A549 (cell line): ENCODE results near the gene SWI5. TPM values are rescaled to one million over a fixed set of nuclear protein-coding genes. Genes with fewer than 3 reads are reported as not detected.

Experiments
- ATAC-seq, 2 experiments: fragments of 200-7000 bp in 1 of 2; fragments of >200 bp in 1 of 2; cut with Nextera tagmentation in 1 of 2; cut with Tn5 transposase in 1 of 2; 3 replicates each; pipeline versions ENCODE4 v1.8.0 to v1.9.1; 2018 to 2020; ENCODE audit warnings: mild to moderate bottlenecking in 1 of 2, moderate library complexity in 1 of 2
- CTCF ChIA-PET: fragments of 300-600 bp; sonication (Branson Sonifier 250); formaldehyde crosslinking; extraction: SDS; loops from one replicate; lab custom pipeline; 2021; ENCODE audit warnings: antibody characterized with exemption, inconsistent platforms; lab: Yijun Ruan, JAX
- POLR2A ChIA-PET: fragments of 350-600 bp; formaldehyde crosslinking; extraction: SDS; loops from one replicate; lab custom pipeline; 2021; ENCODE audit warnings: antibody characterized with exemption, inconsistent platforms; lab: Yijun Ruan, JAX
- DNase-seq, 2 experiments: peaks; one replicate each; pipeline versions ENCODE4 v3.0.0 to v3.0.0-alpha.2; 2011 to 2016; ENCODE audit warnings: low read depth in 1 of 2, low spot score in 1 of 2
- FAIRE-seq: peaks from 2 replicates; lab custom pipeline; 2011; peaks lifted over from hg19 to GRCh38; lab: Jason Lieb, UNC
- H3K27ac ChIP-seq, 2 experiments: fragments of >200 bp; sonication (Bioruptor Twin); formaldehyde crosslinking; 3 replicates each; pipeline ENCODE4 v1.5.1; 2016 to 2017
- H3K4me1 ChIP-seq: fragments of >200 bp; sonication (Bioruptor Twin); formaldehyde crosslinking; 3 replicates; pipeline ENCODE4 v1.6.1; 2016
- H3K4me2 ChIP-seq: fragments of >200 bp; sonication (Bioruptor Twin); formaldehyde crosslinking; 3 replicates; pipeline ENCODE4 v1.6.1; 2016
- H3K4me3 ChIP-seq: fragments of >200 bp; sonication (Bioruptor Twin); formaldehyde crosslinking; 3 replicates; pipeline ENCODE4 v1.5.1; 2016
- H3K9me3 ChIP-seq: fragments of >200 bp; sonication (Bioruptor Twin); formaldehyde crosslinking; 3 replicates; pipeline ENCODE4 v1.6.1; 2016
- CBX8 ChIP-seq: fragments of 200-600 bp; sonication (generic); IDR thresholded peaks from 2 replicates; pipeline ENCODE4 v1.6.1; 2016
- EHMT2 ChIP-seq: fragments of 200-600 bp; sonication (generic); IDR thresholded peaks from 2 replicates; pipeline ENCODE4 v1.6.1; 2016; ENCODE audit warnings: antibody characterized with exemption, low read depth, mild to moderate bottlenecking, moderate library complexity
- JUNB ChIP-seq: fragments of >200 bp; sonication (Bioruptor Twin); formaldehyde crosslinking; IDR thresholded peaks from 2 replicates; pipeline ENCODE4 v1.6.1; 2016
- KDM1A ChIP-seq: fragments of 200-600 bp; sonication (generic); IDR thresholded peaks from 2 replicates; pipeline ENCODE4 v1.6.1; 2016; ENCODE audit warnings: low read depth, mild to moderate bottlenecking
- MAFK ChIP-seq: fragments of 450-650 bp; IDR thresholded peaks from 2 replicates; pipeline ENCODE4 v1.6.1; 2014; ENCODE audit not compliant: partially characterized antibody
- MYC ChIP-seq: IDR thresholded peaks from 2 replicates; pipeline ENCODE4 v1.6.1; 2012; ENCODE audit warnings: mild to moderate bottlenecking, inconsistent platforms, low read length, improper control_type of control experiment, borderline replicate concordance
- NFE2L2 ChIP-seq: fragments of 150-350 bp; conservative IDR thresholded peaks from 2 replicates; pipeline ENCODE4 v1.6.1; 2014; ENCODE audit warnings: low read length
- NPAS2 ChIP-seq: fragments of 250-450 bp; sonication (Bioruptor Pico); IDR thresholded peaks from 2 replicates; pipeline ENCODE4 v1.8.0; 2022; ENCODE audit warnings: mild to moderate bottlenecking, moderate library complexity, borderline replicate concordance
- PHF8 ChIP-seq: fragments of 200-600 bp; sonication (generic); IDR thresholded peaks from 2 replicates; pipeline ENCODE4 v1.6.1; 2016; ENCODE audit warnings: low read depth, mild to moderate bottlenecking, antibody characterized with exemption, moderate library complexity, borderline replicate concordance
- POLR2A ChIP-seq: IDR thresholded peaks from 2 replicates; pipeline ENCODE4 v1.6.1; 2012; ENCODE audit warnings: mild to moderate bottlenecking, low read length
- SMC3 ChIP-seq: fragments of >200 bp; sonication (Bioruptor Twin); formaldehyde crosslinking; IDR thresholded peaks from 3 replicates; pipeline ENCODE4 v1.6.1; 2018; ENCODE audit warnings: inconsistent platforms
- ZFP36 ChIP-seq: fragments of 450-650 bp; IDR thresholded peaks from 2 replicates; pipeline ENCODE4 v1.6.1; 2014; ENCODE audit warnings: borderline replicate concordance; ENCODE audit not compliant: partially characterized antibody
- WGBS: methylation state at CpG from one replicate; pipeline ENCODE4 v1.1.6; 2017; ENCODE audit errors: missing lambda C conversion rate; 5-methylcytosine and 5-hydroxymethylcytosine counted together
- polyA plus RNA-seq, 4 experiments: library from polyadenylated mRNA; depleted of rRNA in 3 of 4; stranded (reverse); fragments of >200 nt; fragmentation: RNase III in 1 of 4; extraction: RNeasy Plus Mini Kit Qiagen cat#74134 plus additional on column Dnase treatment in 1 of 4; gene quantifications; 2 replicates in 3 of 4; 3 replicates in 1 of 4; pipeline ENCODE4 v1.2.3, GENCODE V29; 2011 to 2017
- TF ChIP-seq, protein P1 (sequence below): fragments of 200-600 bp; sonication (generic); IDR thresholded peaks from 2 replicates; pipeline ENCODE4 v1.6.1; 2016; ENCODE audit warnings: antibody characterized with exemption, mild to moderate bottlenecking, moderate library complexity
- TF ChIP-seq, protein P2 (sequence below): fragments of >200 bp; sonication (Bioruptor Twin); formaldehyde crosslinking; IDR thresholded peaks from 3 replicates; pipeline ENCODE4 v1.6.1; 2016
- TF ChIP-seq, protein P3 (sequence below): fragments of >200 bp; sonication (Bioruptor Twin); formaldehyde crosslinking; IDR thresholded peaks from 2 replicates; pipeline ENCODE4 v1.6.1; 2016
- TF ChIP-seq, protein P4 (sequence below): IDR thresholded peaks from 2 replicates; pipeline ENCODE4 v1.6.1; 2012
- TF ChIP-seq, protein P5 (sequence below): fragments of >200 bp; sonication (Bioruptor Twin); formaldehyde crosslinking; IDR thresholded peaks from 3 replicates; pipeline ENCODE4 v1.5.1; 2016
- TF ChIP-seq, protein P6 (sequence below): fragments of 250-450 bp; sonication (Bioruptor Pico); IDR thresholded peaks from 2 replicates; pipeline ENCODE4 v1.5.0; 2020; ENCODE audit warnings: low read depth, mild to moderate bottlenecking, moderate library complexity

Gene SWI5
- polyA plus RNA-seq, 2 of the 4 experiments (the other 2 are of a cell fraction) = 45.3 to 66.8 TPM

DNA sequence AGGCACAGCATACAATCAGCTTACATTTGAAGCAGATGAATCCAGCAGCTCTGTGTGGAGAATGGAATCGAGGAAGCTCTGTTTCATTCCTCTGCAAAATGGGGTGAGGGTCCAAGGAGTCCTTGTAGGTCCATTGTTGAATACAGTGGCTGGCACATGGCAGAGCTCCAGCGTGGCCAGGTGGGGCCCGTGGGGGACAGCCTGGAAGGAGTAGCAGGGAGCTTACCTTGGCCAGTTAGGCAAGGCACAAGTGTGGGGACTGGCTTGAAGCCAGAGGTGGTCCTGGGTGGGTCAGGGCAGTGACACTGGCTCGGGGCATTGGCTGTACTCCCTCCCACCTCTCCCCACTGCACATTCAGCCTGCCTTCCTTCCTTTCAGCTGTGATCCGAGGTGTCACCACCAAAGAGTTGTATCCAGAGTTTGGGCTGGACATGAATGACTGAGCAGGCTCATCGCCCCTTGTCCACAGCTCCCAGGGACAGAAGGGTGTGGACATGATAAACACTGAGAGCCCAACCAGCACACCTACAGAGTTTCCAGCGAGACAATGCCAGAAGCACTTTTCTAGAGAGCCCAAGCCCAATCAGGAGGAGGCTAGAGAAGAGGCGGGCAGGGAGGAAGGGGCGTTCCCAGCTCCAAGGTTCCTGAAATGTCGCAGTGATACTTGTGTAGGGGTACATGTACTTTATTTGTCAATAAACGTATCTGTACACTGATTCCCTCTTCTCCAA lies 12.4 kb downstream of the SWI5 start:
- CTCF ChIA-PET = interaction anchor here (0.8 to 17.8 kb wide), 7 partner anchors 8 to 150 kb away, joined by 3 to 206 read pairs (median 5); no protein-coding TSS in a partner anchor
- POLR2A ChIA-PET = interaction anchor here (0.5 to 3.7 kb wide), 2 partner anchors 13 to 20 kb away, joined by 3 to 19 read pairs; partner anchors contain the start of genes GOLGA2 and SWI5
- Histone ChIP-seq H3K4me3 (no peak overlapping the region), H3K27ac (no peak overlapping the region), H3K4me2 (no peak overlapping the region)
- TF ChIP-seq, protein P1, sequence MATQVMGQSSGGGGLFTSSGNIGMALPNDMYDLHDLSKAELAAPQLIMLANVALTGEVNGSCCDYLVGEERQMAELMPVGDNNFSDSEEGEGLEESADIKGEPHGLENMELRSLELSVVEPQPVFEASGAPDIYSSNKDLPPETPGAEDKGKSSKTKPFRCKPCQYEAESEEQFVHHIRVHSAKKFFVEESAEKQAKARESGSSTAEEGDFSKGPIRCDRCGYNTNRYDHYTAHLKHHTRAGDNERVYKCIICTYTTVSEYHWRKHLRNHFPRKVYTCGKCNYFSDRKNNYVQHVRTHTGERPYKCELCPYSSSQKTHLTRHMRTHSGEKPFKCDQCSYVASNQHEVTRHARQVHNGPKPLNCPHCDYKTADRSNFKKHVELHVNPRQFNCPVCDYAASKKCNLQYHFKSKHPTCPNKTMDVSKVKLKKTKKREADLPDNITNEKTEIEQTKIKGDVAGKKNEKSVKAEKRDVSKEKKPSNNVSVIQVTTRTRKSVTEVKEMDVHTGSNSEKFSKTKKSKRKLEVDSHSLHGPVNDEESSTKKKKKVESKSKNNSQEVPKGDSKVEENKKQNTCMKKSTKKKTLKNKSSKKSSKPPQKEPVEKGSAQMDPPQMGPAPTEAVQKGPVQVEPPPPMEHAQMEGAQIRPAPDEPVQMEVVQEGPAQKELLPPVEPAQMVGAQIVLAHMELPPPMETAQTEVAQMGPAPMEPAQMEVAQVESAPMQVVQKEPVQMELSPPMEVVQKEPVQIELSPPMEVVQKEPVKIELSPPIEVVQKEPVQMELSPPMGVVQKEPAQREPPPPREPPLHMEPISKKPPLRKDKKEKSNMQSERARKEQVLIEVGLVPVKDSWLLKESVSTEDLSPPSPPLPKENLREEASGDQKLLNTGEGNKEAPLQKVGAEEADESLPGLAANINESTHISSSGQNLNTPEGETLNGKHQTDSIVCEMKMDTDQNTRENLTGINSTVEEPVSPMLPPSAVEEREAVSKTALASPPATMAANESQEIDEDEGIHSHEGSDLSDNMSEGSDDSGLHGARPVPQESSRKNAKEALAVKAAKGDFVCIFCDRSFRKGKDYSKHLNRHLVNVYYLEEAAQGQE = no peak
- TF ChIP-seq, protein P2, sequence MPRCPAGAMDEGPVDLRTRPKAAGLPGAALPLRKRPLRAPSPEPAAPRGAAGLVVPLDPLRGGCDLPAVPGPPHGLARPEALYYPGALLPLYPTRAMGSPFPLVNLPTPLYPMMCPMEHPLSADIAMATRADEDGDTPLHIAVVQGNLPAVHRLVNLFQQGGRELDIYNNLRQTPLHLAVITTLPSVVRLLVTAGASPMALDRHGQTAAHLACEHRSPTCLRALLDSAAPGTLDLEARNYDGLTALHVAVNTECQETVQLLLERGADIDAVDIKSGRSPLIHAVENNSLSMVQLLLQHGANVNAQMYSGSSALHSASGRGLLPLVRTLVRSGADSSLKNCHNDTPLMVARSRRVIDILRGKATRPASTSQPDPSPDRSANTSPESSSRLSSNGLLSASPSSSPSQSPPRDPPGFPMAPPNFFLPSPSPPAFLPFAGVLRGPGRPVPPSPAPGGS = no peak
- TF ChIP-seq POLR2A = no peak
- TF ChIP-seq SMC3 = no peak
- TF ChIP-seq, all 56 proteins: peak for 0
- ATAC-seq = peak; percentile 36 to 60; a peak in 4 of 6 replicates
- 72% methylated on average over 11 of the region's 11 CpGs for WGBS
- no peaks in the 10 kb centered on the region for H3K9me3 ChIP-seq
- no peak for FAIRE-seq
- no peaks in the 10 kb centered on the region for H3K4me1 ChIP-seq
- no peak for DNase-seq

DNA sequence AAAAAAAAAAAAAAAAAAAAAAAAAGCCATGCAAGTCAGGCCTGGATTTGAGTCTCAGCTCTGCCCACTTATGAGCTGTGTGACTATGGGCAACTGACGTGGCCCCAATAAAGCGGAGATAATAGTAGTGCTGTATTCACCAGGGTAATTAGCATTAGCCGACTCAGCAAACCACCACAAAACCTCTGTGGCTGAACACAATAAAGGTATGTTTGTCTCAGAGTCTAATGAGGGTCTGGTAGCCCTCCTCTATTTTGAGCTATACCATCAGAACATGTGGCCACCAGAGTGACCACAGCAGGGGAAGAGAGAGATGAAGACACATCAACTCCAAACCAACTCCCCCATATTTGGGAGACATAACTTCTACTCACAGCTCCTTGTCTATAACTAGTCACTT lies 15.9 kb downstream of the SWI5 start:
- no peak for DNase-seq
- H3K4me2 ChIP-seq = no peak overlapping the region
- CTCF ChIA-PET = interaction anchor here (0.5 to 17.8 kb wide), 10 partner anchors 8 to 343 kb away, joined by 3 to 206 read pairs (median 4); partner anchors contain the start of genes GOLGA2 and SWI5

DNA sequence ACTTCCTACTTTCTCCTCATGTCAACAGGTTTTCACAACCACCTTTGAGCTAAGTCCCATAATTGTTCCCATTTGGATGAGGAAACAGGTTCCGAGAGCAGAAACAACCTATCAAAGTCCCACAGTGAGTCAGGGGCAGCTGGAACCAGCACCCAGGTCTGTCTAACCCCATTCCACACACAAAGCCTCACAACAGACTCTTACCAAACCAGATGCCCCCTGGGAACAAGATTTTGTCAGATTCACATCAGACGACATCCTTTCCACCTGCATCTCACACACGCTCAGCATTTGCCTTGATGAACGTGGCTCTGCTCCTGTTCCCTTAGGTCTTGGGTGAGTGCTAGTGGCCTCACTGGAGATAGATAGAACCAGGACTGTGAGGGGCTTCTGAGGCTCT lies 17.0 kb downstream of the SWI5 start:
- TF ChIP-seq POLR2A (no peak), MYC (no peak), ZFP36 (no peak), NPAS2 (CRISPR knock-in tag) (no peak), JUNB (no peak), CBX8 (no peak), KDM1A (no peak), NFE2L2 (no peak), EHMT2 (no peak)
- TF ChIP-seq, protein P3, sequence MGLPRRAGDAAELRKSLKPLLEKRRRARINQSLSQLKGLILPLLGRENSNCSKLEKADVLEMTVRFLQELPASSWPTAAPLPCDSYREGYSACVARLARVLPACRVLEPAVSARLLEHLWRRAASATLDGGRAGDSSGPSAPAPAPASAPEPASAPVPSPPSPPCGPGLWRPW = no peak
- TF ChIP-seq, protein P1 = no peak
- TF ChIP-seq, protein P4, sequence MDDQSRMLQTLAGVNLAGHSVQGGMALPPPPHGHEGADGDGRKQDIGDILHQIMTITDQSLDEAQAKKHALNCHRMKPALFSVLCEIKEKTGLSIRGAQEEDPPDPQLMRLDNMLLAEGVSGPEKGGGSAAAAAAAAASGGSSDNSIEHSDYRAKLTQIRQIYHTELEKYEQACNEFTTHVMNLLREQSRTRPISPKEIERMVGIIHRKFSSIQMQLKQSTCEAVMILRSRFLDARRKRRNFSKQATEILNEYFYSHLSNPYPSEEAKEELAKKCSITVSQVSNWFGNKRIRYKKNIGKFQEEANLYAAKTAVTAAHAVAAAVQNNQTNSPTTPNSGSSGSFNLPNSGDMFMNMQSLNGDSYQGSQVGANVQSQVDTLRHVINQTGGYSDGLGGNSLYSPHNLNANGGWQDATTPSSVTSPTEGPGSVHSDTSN = no peak
- TF ChIP-seq, protein P5, sequence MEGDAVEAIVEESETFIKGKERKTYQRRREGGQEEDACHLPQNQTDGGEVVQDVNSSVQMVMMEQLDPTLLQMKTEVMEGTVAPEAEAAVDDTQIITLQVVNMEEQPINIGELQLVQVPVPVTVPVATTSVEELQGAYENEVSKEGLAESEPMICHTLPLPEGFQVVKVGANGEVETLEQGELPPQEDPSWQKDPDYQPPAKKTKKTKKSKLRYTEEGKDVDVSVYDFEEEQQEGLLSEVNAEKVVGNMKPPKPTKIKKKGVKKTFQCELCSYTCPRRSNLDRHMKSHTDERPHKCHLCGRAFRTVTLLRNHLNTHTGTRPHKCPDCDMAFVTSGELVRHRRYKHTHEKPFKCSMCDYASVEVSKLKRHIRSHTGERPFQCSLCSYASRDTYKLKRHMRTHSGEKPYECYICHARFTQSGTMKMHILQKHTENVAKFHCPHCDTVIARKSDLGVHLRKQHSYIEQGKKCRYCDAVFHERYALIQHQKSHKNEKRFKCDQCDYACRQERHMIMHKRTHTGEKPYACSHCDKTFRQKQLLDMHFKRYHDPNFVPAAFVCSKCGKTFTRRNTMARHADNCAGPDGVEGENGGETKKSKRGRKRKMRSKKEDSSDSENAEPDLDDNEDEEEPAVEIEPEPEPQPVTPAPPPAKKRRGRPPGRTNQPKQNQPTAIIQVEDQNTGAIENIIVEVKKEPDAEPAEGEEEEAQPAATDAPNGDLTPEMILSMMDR = no peak
- TF ChIP-seq, protein P6, sequence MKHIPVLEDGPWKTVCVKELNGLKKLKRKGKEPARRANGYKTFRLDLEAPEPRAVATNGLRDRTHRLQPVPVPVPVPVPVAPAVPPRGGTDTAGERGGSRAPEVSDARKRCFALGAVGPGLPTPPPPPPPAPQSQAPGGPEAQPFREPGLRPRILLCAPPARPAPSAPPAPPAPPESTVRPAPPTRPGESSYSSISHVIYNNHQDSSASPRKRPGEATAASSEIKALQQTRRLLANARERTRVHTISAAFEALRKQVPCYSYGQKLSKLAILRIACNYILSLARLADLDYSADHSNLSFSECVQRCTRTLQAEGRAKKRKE (CRISPR knock-in tag) = no peak
- DNase-seq (no peak), FAIRE-seq (no peak), ATAC-seq (no peak)
- H3K4me3 ChIP-seq = no peak overlapping the region
- CTCF ChIA-PET = interaction anchor here (0.7 to 17.8 kb wide), 5 partner anchors 41 to 120 kb away, joined by 3 to 206 read pairs (median 40); no protein-coding TSS in a partner anchor
- H3K4me1 ChIP-seq = peaks cover 17% of the 10 kb centered on the region
- H3K27ac ChIP-seq = no peak overlapping the region
- POLR2A ChIA-PET = no interaction called here
- 87% methylated on average over 4 of the region's 4 CpGs for WGBS
- H3K9me3 ChIP-seq = no peaks in the 10 kb centered on the region
- H3K4me2 ChIP-seq = no peak overlapping the region

More for the DNA sequence above, 15.9 kb downstream of the SWI5 start:
- Histone ChIP-seq H3K4me3 (no peak overlapping the region), H3K9me3 (no peaks in the 10 kb centered on the region), H3K4me1 (peaks cover 17% of the 10 kb centered on the region), H3K27ac (no peak overlapping the region)
- no peak for FAIRE-seq
- TF ChIP-seq PHF8 = no peak
- TF ChIP-seq MAFK = peak; percentile 78
- POLR2A ChIA-PET = no interaction called here
- no peak for ATAC-seq
- 89% methylated on average over 3 of the region's 3 CpGs for WGBS
